ENCODE data around the gene RAD51C. TPM values are rescaled to one million over a fixed set of nuclear protein-coding genes. Genes with fewer than 3 reads are reported as not detected.

The RAD51C gene
- total and polyA plus RNA-seq, 9 of the 15 experiments (the other 6 are each of a cell fraction or from before 2014, with no cell fraction given): 93.9 to 341 (median 135) TPM

GRCh38 chr17:58679263-58680037 is 13.0 kb upstream of the RAD51C start (continued):
- TF ChIP-seq REST (IDR thresholded peaks at IDR 0.05; ENCODE audit: borderline replicate concordance) (no peak; the same call in 1 of the 2 replicates), REST (CRISPR knock-in tag; IDR thresholded peaks at IDR 0.05; ENCODE audit: low read depth) (peak; percentile 89; the same call in 1 of the 2 replicates), TAF15 (IDR thresholded peaks at IDR 0.05; ENCODE audit: low read depth, low read length) (0 out of 2 replicates have a peak, but pooled peaks have one; percentile 64), ZC3H11A (IDR thresholded peaks at IDR 0.05; ENCODE audit: low read depth, low read length) (peak; percentile 75; the same call in 1 of the 2 replicates), ELK3 (CRISPR knock-in tag; IDR thresholded peaks at IDR 0.05) (peak; percentile 99), ZNF644 (tag; IDR thresholded peaks at IDR 0.05; ENCODE audit: low read depth) (no peak), DPF2 (IDR thresholded peaks at IDR 0.05) (peak; percentile 83), NRF1 (conservative IDR thresholded peaks at IDR 0.05 in 1 of 2, IDR thresholded peaks at IDR 0.05 in 1 of 2) (no peak), HSF4 (CRISPR knock-in tag; IDR thresholded peaks at IDR 0.05; ENCODE audit: borderline replicate concordance) (no peak), HMG20B (CRISPR knock-in tag; IDR thresholded peaks at IDR 0.05) (peak; percentile 100), LCOR (CRISPR knock-in tag; IDR thresholded peaks at IDR 0.05) (peak; percentile 99), CCAR2 (IDR thresholded peaks at IDR 0.05; ENCODE audit: low read depth, low read length) (no peak), SRSF1 (IDR thresholded peaks at IDR 0.05; ENCODE audit: low read depth, low read length) (0 out of 2 replicates have a peak, but pooled peaks have one; percentile 51), E2F6 (IDR thresholded peaks at IDR 0.05; ENCODE audit: borderline replicate concordance in 1 of 2, extremely low read depth in 1 of 2, insufficient read depth in 1 of 2, insufficient read length in 1 of 2, low read depth in 1 of 2, low read length in 1 of 2, poor library complexity in 1 of 2, severe bottlenecking in 1 of 2) (no peak)
- TF ChIP-seq, protein P1, sequence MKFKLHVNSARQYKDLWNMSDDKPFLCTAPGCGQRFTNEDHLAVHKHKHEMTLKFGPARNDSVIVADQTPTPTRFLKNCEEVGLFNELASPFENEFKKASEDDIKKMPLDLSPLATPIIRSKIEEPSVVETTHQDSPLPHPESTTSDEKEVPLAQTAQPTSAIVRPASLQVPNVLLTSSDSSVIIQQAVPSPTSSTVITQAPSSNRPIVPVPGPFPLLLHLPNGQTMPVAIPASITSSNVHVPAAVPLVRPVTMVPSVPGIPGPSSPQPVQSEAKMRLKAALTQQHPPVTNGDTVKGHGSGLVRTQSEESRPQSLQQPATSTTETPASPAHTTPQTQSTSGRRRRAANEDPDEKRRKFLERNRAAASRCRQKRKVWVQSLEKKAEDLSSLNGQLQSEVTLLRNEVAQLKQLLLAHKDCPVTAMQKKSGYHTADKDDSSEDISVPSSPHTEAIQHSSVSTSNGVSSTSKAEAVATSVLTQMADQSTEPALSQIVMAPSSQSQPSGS (CRISPR knock-in tag; IDR thresholded peaks at IDR 0.05): no peak

Data from K562 (cell line).